Stimulated activated CD8-positive, alpha-beta memory T cell treated with anti-CD3 and anti-CD28 coated beads, Interleukin-15, amount 100 ng/mL, for 4 hours (primary cell): ENCODE results near the gene B3GAT3.
"Not testable (repeated sequence)": the region's sequence is repeated elsewhere in the genome, so short reads cannot be mapped to it uniquely, and the experiment has no call there.

Source experiments
- DNase-seq, 2 donors: peaks; one replicate each; pipeline ENCODE4 v3.0.0-alpha.2; 2020; ENCODE audit warnings: low read depth in 2 of 2

The B3GAT3 gene

DNA sequence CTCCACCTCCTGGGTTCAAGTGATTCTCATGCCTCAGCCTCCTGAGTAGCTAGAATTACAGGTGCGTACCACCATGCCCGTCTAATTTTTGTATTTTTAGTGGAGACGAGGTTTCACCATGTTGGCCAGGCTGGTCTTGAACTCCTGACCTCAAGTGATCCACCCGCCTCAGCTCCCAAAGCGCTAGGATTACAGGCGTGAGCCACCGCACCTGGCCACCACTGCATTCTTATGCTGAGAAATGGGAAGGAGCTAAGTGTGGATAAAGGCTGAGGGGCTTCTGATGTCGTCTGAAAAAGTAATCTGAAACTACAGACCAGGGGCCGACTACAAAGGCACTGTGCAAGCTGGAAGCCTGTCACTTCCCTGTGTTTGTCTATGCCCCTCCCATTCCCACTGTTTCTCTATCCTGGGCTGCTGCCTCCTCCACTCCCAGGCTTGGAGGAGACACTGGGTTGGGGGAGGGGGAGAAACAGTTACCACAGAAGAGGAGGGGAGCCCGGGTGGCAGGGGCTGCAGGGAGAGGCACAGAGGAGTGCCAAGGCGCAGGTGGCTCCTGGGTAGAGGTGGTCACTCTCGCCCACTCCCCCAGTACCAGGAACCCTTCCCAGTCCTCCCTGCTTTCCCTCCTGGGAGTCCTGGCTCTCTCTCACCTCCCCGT is 17.2 kb downstream of the B3GAT3 start:
- no peak for DNase-seq

DNA sequence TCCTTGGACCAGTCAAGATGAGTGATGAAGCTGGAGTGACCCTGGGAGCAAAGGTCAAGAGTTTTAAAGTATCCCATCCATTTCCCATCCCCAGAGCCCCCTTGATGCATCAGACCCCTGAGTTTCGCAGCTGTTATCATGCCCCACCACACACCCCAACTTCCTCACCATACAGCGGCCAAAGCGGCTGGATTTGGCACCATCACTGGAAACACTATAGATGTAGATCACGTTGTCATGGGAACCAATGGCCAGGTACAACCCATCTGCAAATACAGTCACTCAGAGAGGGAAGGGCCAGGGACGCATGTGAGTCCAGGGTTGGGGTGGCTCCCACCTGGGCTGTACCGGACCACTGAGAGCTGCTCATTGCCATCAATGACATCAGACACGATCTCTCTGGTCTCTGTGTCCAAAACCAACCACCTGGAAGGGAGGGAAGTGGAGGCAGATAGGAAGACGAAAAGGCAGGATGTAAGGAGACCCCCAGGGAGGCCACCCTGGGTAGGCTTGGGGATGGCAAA is 17.9 kb downstream of the B3GAT3 start:
- DNase-seq: no peak

DNA sequence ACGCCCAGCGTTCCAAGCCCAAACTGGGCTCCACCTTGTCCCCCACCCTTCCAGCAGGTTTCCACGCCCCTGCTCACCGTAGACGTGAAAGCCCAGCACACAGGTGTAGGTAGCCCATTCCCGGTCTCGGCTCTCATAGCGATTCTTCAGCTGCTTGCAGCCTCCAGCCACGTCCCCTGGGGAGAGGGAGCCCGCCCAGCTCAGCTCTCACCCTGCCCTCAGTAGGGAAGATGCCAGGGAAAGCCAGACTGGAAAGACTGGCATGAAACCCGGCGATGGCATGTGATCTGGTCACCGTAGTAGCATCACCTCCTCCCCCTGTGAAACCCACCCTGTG is 18.7 kb downstream of the B3GAT3 start:
- no peak for DNase-seq

DNA sequence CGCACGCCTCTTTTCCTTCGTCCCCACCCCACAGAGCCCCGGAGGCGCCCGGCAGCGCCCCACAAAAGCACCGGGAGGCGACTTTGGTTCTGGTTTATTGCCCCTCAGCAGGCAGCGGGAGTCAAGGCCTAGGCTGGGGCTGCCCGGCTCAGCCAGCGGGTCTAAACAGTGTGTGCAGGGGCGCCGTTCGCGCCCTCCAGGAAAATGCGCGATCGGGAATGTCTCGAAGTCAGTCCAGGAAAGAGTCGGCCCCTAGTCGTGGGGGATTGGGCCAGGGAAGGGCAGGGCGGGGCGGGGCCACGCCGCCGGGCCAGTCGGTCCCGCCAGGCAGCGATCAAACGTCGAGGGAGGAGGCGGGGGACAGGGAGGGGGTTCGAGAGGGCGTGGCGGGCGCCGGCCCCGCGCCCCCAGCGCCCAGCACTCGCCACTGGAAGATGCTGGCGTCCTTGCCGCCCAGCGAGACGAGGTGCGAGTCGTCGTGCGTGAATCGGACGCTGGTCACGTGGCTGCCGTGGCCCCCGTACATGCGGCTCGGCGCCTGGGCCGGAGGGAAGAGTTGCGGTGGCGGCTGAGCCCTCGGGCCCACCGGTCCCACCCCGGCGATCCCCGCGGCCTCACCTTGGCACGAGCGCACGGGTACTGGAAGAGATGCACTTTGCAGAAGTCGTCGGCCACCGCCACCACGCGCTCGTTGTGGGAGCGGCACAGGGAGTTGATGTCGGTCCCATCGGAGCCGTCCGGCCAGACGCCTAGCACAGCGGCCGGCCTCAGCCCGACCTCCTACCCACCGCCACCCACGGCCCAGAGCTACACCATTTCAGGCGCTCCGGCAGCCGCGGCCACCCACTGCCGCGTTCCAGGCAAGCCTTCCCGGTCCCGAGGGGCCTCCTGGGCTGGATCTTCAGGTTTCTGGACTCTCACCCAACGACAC is 19.4 kb downstream of the B3GAT3 start:
- no peak for DNase-seq

DNA sequence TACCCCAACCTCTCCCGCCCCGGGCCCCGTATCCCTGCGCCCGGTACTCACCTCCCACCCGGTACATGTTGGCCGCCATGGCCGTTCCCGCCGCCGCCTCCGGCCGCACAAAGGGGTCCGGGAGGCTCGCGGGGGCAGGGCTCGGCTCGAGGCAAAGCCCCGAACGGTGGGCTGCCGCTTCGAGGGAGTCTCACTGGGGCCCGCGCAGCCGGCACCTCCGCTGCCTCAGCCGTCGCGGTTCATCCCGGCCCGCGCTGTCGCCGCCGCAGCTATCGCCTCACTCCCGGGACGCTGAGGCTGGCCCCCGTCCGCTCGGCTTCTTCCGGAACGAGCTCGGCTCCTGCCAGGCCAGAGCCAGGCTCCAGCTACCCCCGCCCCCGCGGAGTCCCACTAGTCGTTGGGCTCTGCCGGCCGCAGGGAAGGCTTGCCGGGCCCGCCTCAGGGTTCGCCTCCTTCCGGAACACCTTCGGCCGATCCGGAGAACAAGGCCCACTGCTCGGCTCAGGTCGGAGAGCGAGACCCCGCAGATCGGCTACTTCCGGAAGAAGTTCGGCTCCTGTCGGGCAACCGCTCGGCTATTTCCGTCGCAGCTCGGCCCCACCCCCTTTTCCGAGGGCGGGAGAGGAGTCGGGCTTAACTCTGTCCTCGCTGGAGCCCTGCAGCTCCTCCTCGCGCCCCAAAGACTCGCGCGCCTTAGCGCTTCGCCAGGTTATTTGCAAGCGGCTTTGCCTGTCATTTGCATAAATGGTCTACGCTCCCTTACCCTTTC is 20.2 kb downstream of the B3GAT3 start, which contains the start of gene MTA2:
MTA2 (minus strand) TSS at position 494 of the 769 bp plus-strand sequence; CDS start at position 79, 415 bp downstream.
- peak; percentile 98 to 99 for DNase-seq

DNA sequence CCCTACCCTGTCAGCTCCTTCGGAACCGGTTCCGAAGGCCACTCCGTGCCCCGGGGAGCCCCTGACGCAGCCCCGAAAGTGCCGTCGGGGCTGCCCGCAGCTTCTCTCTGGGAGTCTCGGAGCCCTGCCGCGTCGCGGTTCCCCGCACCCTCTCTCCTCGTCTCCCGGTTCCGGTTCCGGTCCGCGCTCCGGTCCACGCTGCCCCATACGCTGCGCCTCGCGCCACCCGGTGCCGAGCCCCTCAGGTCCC is 20.7 kb downstream of the B3GAT3 start:
- DNase-seq: no peak

DNA sequence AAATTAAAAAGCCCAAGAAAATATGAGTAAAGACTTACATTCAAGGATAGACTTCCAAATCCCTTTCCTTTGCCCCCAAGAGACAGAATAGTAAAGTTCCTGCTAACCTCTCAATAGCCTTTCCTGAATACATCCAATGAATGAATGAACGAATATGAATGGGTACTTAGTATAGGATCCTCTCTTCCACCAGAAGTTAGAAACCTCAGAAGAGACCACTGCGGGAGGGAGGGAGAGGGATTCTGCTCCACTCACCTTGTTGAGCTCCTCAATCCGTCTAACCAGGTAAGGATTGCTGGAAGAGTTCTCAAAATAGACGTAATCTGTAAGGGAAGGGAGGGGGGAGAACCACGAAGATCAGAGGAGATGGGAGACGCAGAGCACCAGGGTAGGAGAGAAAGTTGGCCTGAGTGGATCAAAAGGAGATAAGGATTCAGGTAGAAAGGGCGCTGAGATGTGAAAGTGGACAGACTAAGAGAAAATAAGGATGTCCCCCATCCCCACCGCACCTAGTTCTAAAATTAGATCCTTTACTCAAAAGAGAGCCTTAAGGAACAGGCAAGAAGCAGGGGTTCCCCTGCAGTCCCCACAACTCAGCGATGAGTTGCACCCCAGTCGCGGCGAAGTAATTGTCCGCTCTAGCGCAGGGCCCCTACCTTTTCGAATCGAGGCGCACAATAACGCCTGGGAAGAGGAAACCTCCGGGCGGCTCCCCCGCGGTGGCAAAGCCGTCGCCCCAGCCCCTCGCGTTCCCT is 21.2 kb downstream of the B3GAT3 start:
- no peak for DNase-seq

DNA sequence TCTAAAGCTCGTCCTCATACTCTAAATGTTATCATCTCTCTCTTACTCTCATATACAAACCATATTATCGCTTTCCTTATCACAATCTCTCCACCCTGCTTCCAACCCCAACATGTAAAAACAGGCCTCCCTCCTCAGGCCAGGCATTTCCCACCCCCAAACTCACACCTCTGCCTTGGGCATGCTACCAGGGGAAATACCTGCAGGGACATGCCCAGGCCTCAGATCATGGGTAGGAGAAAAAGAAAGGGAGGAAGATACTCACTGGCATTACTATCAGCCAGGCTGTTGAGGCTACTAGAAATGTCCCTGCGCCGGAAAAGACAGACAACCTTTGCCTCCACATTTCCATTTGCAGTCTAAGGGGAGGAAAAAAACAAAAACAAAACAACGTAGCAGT is 21.9 kb downstream of the B3GAT3 start:
- no peak for DNase-seq

DNA sequence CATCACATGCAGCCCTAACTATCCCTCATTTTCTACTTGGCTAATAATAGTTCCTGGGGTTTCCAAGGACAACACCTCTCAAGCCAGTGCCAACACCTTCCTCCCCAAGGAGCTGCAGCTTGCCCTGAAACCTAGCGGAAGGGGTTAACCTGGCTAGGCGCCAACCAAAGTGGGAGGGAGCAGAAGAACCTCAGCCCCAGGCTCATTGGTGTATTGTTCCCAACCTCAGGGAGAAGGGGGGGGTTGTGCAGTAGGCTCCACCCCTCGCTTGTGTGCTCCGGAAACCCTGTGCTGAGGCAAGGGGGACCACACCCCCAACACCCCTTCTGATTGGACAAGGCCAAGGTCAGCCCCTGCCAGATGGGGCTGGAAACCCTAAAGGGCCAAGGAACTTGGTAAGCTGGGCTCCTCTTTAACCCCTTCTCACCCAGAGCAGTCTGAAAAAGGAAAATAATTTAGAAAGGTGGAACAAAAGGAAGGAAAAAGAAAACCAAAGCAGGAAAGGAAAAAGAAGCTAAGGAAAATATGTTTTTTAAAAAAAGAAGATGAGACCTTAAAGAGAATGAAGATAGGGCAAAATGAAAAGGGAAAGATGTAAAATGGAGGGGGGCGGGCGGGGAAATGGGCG is 22.6 kb downstream of the B3GAT3 start:
- peak; percentile 81 to 91 for DNase-seq

DNA sequence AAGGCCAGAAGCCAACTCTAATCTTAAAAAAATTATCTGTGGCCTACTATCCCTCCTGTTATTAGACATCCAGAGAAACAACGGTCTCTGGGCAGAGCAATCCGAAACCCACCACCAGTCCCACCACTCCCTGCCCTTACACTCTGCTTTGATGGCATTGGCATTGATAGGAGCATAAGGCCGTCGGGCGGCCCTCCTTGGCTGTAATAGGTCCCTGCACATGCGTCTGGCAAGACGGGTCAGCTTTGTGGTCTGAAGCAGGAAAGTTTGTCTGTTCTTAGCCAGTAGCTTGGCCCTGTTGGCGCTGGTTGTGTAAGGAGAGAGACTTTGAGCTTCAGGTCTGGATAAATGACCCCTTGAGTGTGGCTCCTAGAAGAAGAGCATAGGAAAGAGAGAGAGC is 26.7 kb downstream of the B3GAT3 start:
- no peak for DNase-seq

DNA sequence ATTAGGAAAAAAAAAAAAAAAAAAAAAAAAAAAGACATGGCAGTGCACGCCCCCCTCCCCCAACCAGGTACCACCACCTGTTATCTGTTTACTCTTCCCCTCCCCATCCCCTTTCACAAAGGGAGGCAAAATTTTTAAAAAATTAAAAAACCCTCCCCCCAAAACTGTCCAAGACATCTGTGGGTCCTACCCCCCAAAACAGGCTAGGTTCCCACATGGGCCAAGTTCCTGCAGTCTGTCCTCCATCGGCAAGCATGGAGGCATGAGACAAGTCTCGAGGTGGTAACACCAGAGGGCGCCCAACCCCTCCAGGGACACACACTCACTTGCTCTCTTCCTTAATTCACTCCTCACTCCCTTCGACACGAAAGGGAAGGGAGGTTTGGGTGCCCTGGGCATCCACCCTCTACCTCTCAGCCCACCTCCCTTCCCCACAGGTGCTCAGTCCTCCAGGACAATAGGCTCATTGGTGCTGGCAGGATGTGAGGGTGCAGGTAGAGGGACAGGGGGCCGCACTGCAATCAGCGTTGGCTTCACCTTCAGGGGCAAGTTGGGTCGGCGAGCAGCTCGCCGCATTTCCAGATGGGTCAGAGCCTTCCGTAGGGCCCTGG is 28.2 kb downstream of the B3GAT3 start:
- peak; percentile 44 to 66 for DNase-seq

DNA sequence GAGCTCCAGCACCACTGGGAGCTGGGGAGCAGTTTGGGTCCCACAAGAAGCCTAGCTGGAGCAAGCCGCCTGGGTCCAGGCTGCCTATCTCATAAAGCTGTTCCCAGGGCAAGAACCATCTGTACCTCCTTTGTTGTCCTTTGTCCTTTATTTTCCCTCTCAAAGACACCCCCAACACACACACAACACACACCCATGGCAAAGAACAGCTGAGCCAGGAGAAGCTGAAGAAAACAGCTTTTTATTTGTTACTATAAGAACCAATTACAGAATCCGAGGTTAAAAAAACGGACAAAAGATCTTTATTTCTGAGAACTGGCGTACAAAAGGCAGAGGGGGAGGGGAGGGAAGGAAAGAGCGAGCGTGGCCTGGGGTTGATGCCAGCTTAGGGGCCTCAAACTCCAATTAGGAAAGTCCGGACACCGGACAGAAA is 28.8 kb downstream of the B3GAT3 start:
- no peak for DNase-seq

DNA sequence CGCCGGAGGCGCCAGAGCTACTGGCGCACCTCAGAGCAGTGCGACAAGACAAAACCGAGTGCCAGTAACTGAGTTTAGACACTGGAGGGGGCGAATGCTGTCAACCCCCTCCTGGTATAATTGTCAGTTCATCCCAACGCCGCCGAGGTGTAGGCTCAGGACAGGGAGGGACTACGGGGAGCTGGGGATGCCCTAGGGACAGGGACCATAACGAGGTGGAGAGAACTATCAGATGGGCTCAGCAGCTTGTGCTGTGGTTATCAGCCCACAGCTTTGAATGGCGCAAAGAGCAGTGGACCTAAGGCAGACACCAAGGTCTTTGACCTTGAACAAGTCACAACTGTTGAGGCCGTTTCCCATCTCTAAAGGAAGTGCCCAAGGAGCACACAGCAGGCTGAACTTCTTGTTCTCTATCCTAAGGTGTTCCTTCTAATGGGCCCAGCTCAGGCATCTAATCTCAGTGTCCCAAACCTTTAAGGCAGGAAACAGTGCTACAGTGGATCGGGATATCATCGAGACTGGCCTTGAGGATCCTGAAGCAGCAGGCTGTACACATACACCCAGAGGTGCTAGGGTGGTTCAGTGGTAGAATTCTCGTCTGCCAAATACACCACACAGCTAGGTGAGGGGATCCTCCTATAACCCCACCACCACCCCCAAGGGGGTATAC is 29.5 kb downstream of the B3GAT3 start:
- no peak for DNase-seq

DNA sequence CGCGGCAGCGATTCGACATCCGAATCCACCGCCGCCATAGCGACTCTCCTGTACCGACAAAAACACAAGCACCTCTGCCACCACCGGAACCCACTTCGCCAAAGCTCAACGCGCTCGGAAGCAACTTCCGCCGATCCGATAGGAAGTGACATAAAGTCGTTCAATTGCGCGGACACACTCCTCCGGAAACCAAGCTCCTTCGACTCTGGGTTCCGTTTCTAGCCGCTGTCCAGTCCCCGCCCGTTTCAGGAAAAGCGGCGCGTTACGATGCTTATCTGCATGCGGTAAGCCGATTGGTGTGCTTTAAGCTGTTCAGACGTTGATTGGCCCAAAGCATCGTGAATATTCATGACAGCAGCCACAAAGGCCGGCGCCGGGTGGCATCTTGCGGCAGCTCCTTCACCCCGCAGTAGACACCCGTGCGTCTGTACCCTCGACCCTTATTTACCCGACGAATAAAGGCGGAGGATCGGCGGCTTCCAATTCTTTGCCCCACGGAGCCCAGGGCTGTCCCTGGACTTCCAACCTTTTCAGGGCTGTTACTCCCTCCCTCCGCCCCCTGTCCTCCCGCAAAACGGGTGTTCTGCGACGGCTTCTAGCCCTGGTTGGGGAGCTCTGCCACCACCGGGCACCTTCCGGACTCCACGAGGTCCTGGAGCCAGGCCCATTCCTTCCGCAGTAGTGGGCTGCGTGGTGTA is 30.2 kb downstream of the B3GAT3 start, which contains the start of gene TUT1:
TUT1 (minus strand) TSS at position 76 of the 698 bp plus-strand sequence; CDS start at position 38, 38 bp downstream.
- peak; percentile 91 to 95 for DNase-seq

DNA sequence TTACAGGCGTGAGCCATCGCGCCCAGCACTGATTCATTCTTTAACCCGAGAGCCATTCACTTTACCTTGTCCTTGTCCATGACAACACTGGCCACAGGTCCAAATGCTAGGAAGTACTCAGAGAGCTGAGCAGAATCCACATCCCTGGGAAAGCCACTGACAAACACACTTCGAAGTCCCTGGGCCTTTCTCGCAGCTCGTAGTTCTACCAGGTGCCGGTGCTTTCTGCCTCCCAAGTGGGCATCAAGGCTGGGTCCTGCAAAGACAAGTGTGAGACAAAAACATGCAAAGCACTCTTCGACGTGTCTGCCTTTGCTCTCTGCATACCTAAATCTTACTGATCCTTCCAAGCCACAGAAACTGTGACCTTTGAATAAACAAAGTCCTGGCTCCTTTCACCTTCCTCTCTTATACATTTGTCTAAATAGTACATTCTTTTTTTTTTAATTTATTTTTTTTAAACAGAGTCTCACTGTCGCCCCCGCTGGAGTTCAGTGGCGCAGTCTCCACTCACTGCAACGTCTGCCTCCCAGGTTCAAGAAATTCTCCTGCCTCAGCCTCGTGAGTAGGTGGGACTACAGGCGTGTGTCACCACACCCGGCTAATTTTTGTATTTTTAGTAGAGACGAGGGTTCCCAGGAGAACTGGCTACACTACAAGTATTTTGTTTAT is 32.7 kb downstream of the B3GAT3 start:
- DNase-seq: no peak

DNA sequence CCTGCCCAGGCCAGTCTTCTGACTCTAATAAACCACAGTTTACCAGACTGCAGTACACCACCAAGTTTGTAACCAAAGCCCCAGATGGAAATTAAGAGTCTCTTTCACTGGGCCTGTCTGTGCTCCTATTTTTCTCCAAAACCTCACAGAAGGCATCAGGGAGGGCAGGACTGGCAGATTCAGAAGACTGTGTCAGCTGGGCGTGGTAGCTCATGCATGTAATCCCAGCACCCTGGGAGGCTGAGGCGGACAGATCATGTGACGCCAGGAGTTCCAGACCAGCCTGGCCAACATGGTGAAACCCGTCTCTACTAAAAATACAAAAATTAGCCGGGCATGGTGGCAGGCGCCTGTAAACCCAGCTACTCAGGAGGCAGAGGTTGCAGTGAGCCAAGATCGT is 36.4 kb downstream of the B3GAT3 start:
- not testable (repeated sequence) for DNase-seq

DNA sequence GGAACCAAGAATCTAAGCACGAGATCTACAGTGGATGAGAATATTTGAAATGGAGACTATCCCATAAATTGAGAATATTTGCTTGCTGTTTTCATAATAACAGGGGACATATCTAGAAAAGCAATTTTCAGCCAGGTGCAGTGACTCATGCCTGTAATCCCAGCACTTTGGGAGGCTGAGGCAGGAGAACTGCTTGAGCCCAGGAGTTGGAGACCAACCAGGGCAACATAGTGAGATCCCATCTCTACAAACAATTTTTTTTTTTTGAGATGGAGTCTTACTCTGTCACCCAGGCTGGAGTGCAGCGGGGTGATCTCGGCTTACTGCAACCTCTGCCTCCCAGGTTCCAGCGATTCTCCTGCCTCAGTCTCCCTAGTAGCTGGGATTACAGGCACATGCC is 40.1 kb downstream of the B3GAT3 start:
- not testable (repeated sequence) for DNase-seq

DNA sequence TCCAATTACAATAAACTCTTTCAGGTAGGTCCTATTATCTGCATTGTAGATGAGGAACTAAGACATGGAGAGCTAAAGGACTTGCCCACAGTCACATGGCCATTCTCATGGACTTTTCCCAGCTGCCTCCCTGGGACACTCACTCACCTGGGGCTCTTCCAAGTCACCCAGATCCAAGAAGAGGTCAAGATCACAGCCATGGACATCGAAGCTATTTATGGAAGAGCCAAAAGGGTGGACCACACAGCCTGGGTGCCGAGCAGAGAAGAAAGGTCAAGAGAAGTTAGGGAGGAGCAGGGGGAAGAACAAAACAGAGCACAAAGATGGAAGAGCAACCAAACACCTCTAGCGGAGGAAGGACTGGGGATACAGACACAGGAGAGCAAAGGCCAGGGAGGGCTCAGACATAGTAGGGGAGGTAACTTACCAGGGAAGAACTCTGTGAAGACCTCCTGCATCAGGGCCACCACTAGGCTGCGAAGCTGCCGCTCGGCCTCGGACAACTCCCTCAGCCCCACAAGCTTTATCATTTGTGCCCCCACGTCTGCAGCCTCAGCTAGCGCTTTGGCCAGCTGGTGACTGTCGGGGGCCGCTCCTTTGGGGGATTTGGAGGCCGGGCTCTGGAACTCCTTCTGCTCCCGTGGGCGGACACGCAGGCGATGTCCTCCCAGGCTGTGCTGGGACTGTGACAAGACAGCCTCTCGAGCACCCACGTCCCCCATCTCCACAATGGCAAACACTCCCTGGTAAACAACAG is 40.6 kb downstream of the B3GAT3 start:
- DNase-seq: no peak
